NCI-H345 (cell line): Measurements from ENCODE around the gene PTPN22.

Source experiments
- DNase-seq: peaks from one replicate; lab custom pipeline; 2025; lab: John Stamatoyannopoulos, UW

The PTPN22 gene

GRCh38 chr1:113850127-113850796 is 21.2 kb downstream of the PTPN22 start:
- DNase-seq: no peak

GRCh38 chr1:113849072-113849471 is 22.4 kb downstream of the PTPN22 start:
- no peak for DNase-seq

- DNase-seq: no peak
Observed at GRCh38 chr1:113846391-113847035, 25.0 kb downstream of the PTPN22 start.

- no peak for DNase-seq
Observed at GRCh38 chr1:113836534-113836933, 35.0 kb downstream of the PTPN22 start.

GRCh38 chr1:113835686-113836290 is 35.7 kb downstream of the PTPN22 start:
- peak; percentile 38 for DNase-seq

- DNase-seq: no peak
Observed at GRCh38 chr1:113834716-113835115, 36.8 kb downstream of the PTPN22 start.

GRCh38 chr1:113830039-113830438 is 41.5 kb downstream of the PTPN22 start:
- no peak for DNase-seq

- no peak for DNase-seq
Observed at GRCh38 chr1:113821916-113822315, 49.6 kb downstream of the PTPN22 start.

GRCh38 chr1:113818578-113818977 is 52.9 kb downstream of the PTPN22 start:
- no peak for DNase-seq

GRCh38 chr1:113813218-113813617 is 58.3 kb downstream of the PTPN22 start:
- DNase-seq: no peak

GRCh38 chr1:113812661-113813135 is 58.8 kb downstream of the PTPN22 start:
- peak; percentile 31 for DNase-seq

- peak; percentile 100 for DNase-seq
Observed at GRCh38 chr1:113811888-113812660, 59.4 kb downstream of the PTPN22 start, which contains the start of gene RSBN1. TSS of gene RSBN1 (minus strand) at chr1:113812476. CDS start at chr1:113812412, 64 bp downstream.

GRCh38 chr1:113811156-113811887 is 60.2 kb downstream of the PTPN22 start:
- peak; percentile 16 for DNase-seq

GRCh38 chr1:113809670-113810602 is 61.6 kb downstream of the PTPN22 start:
- DNase-seq: no peak

GRCh38 chr1:113808450-113809195 is 62.9 kb downstream of the PTPN22 start:
- no peak for DNase-seq

GRCh38 chr1:113805639-113806038 is 65.9 kb downstream of the PTPN22 start:
- no peak for DNase-seq

- no peak for DNase-seq
Observed at GRCh38 chr1:113805256-113805531, 66.3 kb downstream of the PTPN22 start.

GRCh38 chr1:113804421-113805255 is 66.9 kb downstream of the PTPN22 start:
- DNase-seq: no peak

- no peak for DNase-seq
Observed at GRCh38 chr1:113802367-113803007, 69.0 kb downstream of the PTPN22 start.
